ENCODE measurements around the gene AKNA.

DNA sequence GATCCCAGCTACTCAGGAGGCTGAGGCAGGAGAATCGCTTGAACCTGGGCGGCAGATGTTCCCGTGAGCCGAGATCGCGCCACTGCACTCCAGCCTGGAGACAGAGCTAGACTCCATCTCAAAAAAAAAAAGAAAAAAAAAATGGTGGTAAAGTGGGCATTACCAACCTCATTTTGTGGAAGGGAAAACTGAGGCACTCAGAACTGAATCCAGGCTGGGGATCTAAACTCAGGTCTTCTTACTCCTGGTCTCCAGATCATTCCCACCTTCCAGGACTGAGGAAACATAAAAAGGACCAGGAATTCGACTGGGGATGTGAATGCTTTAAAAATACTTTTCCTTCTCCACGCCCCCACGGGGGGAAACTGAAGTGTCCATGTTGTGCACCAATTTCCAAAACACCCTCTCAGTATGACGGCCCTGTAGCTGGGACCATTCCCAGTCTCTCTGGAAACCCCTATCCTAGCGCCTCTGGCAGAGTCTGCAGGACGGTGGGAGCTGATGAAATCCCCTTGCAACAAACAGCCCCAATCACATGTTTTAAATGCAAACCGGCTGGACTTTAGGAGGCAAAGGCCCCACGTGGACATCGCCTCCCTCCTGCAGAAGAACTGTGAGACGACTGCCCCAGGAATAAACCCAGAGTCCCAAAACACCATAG is 8.9 kb upstream of the AKNA start:
- TF ChIP-seq, protein P1, sequence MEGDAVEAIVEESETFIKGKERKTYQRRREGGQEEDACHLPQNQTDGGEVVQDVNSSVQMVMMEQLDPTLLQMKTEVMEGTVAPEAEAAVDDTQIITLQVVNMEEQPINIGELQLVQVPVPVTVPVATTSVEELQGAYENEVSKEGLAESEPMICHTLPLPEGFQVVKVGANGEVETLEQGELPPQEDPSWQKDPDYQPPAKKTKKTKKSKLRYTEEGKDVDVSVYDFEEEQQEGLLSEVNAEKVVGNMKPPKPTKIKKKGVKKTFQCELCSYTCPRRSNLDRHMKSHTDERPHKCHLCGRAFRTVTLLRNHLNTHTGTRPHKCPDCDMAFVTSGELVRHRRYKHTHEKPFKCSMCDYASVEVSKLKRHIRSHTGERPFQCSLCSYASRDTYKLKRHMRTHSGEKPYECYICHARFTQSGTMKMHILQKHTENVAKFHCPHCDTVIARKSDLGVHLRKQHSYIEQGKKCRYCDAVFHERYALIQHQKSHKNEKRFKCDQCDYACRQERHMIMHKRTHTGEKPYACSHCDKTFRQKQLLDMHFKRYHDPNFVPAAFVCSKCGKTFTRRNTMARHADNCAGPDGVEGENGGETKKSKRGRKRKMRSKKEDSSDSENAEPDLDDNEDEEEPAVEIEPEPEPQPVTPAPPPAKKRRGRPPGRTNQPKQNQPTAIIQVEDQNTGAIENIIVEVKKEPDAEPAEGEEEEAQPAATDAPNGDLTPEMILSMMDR (IDR thresholded peaks at IDR 0.05), result no peak
- TF ChIP-seq SIN3A (IDR thresholded peaks at IDR 0.05; ENCODE audit: borderline replicate concordance, insufficient read depth, low read depth, low read length), result no peak
- no peak for TF ChIP-seq TCF7L2 (IDR thresholded peaks at IDR 0.05; ENCODE audit: low read depth, low read length)
- TF ChIP-seq POLR2AphosphoS5 (IDR thresholded peaks at IDR 0.05; ENCODE audit: low read depth, low read length), result no peak
